ENCODE data around the gene DUOXA2.

The DUOXA2 gene

DNA sequence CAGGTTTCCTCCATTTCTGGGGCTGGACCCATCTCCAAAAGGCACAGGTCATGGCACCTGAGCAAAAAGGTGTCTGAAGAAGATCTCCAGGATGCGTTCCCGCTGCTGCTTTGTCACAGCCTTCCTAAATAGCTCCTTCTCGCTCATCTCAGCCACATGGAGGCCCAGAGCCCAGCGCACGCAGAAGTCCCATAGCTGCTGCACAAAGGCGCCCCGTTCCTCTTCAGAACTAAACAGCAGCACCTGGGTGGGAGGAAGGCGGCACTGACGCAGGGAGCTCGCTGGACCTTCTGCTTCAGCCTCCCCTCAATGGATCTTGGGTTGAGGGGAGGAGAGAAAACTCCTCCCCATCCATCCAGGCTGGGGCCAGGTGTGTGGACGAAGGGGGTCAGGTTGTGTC lies 8.5 kb upstream of the DUOXA2 start:
- TF ChIP-seq, protein P1, sequence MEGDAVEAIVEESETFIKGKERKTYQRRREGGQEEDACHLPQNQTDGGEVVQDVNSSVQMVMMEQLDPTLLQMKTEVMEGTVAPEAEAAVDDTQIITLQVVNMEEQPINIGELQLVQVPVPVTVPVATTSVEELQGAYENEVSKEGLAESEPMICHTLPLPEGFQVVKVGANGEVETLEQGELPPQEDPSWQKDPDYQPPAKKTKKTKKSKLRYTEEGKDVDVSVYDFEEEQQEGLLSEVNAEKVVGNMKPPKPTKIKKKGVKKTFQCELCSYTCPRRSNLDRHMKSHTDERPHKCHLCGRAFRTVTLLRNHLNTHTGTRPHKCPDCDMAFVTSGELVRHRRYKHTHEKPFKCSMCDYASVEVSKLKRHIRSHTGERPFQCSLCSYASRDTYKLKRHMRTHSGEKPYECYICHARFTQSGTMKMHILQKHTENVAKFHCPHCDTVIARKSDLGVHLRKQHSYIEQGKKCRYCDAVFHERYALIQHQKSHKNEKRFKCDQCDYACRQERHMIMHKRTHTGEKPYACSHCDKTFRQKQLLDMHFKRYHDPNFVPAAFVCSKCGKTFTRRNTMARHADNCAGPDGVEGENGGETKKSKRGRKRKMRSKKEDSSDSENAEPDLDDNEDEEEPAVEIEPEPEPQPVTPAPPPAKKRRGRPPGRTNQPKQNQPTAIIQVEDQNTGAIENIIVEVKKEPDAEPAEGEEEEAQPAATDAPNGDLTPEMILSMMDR (conservative IDR thresholded peaks at IDR 0.05): no peak
- no peak overlapping the region for H3K27ac ChIP-seq

DNA sequence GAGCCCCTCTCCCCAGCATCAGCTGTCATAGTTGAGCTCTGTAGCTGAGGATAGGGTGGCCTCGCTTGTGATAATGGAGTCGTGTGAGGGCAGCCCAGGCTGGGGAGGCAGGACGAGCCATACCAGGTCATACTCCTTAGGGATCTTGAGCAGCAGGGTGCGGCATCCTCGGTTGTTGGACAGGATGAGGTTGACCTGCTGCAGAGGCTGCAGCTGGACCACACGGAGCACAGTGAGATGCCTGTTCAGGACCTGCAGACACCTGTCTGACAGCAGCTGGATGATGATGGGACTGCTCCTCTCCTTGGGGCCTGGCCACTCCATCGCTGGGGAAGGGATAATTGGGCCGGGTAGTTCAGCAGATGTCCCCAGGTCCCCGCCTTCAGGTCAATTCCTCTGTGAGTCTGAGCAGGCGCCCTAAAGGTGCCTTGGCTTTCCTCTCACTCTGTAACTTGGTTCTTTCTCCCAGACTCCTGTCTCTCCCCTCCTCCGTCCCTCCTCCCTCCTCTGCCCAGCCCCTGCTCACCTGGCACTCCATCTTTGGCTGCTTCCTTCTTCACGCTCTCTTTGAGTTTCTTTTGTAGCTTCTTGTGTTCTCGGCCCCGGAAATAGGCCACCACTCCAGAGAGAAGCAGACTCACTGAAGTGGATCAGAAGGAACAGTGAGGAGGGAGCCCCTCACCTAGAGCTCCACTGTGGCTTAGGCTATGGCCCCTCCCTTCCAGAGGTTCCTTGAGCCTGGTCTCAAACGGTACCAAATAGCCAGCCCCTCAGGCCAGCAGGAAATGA lies 7.9 kb upstream of the DUOXA2 start:
- no peak overlapping the region for H3K27ac ChIP-seq
- TF ChIP-seq, protein P1 (conservative IDR thresholded peaks at IDR 0.05): no peak

DNA sequence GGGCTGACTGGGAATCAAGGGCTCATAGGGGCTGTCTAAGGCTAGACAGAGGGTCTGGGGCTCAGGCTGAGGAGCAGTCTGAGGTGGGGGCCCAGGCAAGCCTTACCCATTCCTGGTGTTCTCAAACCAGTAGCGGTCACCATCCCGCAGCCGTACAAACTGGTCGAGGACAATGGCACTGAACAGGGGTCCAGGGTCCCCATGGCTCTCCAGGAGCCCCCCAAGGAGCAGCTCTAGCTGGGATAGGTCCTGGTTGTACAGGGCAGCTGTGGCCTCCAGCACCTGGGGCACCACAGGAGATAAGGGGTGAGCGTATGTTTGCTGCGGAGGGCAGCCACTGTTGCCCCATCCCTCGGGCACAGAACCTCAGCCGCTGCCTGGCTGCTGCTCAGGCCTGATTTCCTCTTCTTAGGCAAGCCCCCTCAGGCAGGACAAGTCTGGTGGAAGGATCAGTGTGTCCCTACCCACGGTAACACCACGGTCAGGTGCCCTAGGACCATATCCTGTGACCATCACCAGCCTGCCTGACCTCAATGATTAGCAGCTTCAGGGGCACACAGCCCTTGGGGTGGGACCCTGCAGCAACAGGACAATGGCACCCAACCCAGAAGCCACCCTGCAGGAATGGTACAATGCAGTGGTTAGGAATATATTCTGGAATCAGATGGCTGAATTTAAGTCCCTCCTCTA lies 6.0 kb upstream of the DUOXA2 start:
- no peak overlapping the region for H3K27ac ChIP-seq
- TF ChIP-seq, protein P1 (conservative IDR thresholded peaks at IDR 0.05): no peak

DNA sequence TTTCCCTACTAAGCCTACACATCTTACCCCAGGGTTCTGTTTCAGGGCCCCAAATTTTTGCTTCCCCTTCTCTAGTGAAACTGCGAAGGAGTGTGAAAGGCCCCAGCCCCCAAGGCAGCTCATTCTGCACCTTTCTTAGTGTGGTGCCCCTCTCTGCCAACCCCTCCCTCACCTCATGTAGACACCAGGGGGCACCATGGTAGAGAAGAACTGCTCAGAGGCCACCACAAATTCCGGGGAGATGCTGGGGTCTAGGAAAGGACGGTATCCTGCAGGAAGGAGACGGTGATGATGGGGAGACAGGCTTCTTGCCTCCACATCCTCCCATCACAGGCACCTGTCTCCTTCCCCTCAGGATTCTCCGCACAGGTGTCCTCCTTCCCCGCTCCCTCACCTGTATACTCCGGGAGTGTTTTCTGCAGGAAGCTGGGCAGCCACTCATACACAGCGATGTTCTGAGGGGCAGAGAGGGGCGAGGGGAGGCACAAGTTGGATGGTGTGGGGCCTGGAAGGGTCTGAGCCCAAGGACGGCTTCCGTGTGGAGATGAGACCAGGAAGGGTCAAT lies 3.8 kb upstream of the DUOXA2 start:
- H3K27ac ChIP-seq: no peak overlapping the region
- TF ChIP-seq, protein P1 (conservative IDR thresholded peaks at IDR 0.05): no peak

DNA sequence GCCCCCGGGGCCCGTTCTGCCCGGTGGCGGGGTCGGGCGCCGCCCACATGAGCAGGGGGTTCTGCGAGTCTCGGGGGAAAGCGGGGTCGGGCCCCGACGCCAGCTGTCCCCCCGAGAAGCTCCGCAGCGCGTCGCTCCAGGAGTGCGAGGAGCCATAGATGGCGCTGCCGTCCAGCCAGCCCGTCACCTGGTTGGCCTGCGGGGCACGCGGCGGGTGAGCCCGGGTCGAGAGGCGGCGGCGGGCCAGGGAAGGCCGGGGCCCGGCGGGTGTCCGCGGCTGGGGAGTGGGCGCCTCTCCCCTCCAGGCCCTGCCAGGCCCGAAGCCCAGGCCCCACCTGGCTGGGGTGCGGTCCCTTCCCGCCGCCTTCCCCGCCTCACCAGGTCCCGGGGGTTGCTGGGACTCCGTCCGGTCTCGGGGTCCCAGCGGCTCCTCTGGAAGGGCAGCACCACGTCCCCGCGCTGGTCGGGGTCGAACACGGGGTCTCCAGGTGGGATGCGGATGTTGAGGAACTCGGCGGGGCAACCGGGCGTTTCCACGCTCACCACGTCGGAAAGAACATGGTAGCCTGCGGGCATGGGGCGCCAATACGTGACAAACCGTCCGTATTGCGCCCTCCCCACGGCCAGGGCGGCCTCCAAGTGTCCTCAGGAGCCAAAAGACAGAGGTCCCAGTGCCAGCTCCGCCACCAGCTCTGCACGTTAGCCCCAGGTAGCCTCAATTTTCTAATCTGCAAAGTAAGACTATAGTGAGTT lies 2.6 kb upstream of the DUOXA2 start:
- H3K27ac ChIP-seq: no peak overlapping the region
- TF ChIP-seq, protein P1 (conservative IDR thresholded peaks at IDR 0.05): no peak

DNA sequence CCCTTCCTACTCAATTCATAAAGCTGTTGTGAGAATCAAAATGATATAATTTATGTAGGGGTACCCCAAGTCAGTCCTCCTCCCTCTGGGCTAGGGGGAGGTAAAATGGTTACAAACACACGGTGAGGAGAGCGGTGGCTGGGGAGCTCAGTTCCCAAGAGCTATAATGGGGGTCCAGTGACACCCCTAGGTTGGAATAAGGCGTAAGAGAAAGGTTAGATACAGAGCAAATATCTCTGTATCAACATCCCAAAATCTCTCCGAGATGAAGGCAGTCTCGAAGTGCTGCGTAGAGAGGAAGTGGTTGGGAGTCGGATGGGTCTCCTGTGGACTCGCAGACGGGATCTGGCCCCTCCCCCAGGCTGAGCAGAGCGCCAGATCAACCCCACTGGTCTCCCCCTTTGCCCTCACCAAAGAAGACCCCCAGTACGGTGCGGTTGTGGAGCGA lies 2.0 kb upstream of the DUOXA2 start:
- TF ChIP-seq, protein P1 (conservative IDR thresholded peaks at IDR 0.05): no peak
- H3K27ac ChIP-seq: no peak overlapping the region

All from VCaP (cell line).